T-helper 17 cell (primary cell): ENCODE data around the gene ZBP1. TPM values are rescaled to one million over a fixed set of nuclear protein-coding genes. Genes with fewer than 3 reads are reported as not detected.

Experiments used
- ATAC-seq: fragments of 150-1000 bp; cut with Tn5 transposase; 2 replicates; pipeline ENCODE4 v1.10.0; 2021; ENCODE audit warnings: mild to moderate bottlenecking, moderate library complexity
- DNase-seq, 3 donors: peaks; one replicate each; pipeline versions ENCODE4 v3.0.0 to v3.0.0-alpha.2; 2020 to 2021
- H3K9me3 ChIP-seq: one replicate; pipeline ENCODE4 v1.7.0; 2013; ENCODE audit warnings: low read length, mild to moderate bottlenecking; ENCODE audit not compliant: control insufficient read depth, poor library complexity, severe bottlenecking
- H3K27ac Mint-ChIP-seq: one replicate; pipeline ENCODE4 v1.8.0; 2022; ENCODE audit warnings: mild to moderate bottlenecking, moderate library complexity, mixed read lengths
- H3K27me3 Mint-ChIP-seq: one replicate; pipeline ENCODE4 v1.8.0; 2022; ENCODE audit warnings: mixed read lengths
- H3K36me3 Mint-ChIP-seq: one replicate; pipeline ENCODE4 v1.8.0; 2022; ENCODE audit warnings: low read depth, mixed read lengths
- H3K4me1 Mint-ChIP-seq: one replicate; pipeline ENCODE4 v1.8.0; 2022; ENCODE audit warnings: mild to moderate bottlenecking, mixed read lengths
- H3K4me3 Mint-ChIP-seq: one replicate; pipeline ENCODE4 v1.8.0; 2022; ENCODE audit warnings: mild to moderate bottlenecking, moderate library complexity, mixed read lengths
- total RNA-seq, 4 donors: library from RNA in 2 of 4; stranded (reverse) in 2 of 4; gene quantifications; one replicate each; pipeline ENCODE4 v1.2.3 and lab custom pipeline; 2022 to 2026

The ZBP1 gene
- total RNA-seq, 2 donors from 2014 or later = 38.6 to 41.0 TPM

DNA sequence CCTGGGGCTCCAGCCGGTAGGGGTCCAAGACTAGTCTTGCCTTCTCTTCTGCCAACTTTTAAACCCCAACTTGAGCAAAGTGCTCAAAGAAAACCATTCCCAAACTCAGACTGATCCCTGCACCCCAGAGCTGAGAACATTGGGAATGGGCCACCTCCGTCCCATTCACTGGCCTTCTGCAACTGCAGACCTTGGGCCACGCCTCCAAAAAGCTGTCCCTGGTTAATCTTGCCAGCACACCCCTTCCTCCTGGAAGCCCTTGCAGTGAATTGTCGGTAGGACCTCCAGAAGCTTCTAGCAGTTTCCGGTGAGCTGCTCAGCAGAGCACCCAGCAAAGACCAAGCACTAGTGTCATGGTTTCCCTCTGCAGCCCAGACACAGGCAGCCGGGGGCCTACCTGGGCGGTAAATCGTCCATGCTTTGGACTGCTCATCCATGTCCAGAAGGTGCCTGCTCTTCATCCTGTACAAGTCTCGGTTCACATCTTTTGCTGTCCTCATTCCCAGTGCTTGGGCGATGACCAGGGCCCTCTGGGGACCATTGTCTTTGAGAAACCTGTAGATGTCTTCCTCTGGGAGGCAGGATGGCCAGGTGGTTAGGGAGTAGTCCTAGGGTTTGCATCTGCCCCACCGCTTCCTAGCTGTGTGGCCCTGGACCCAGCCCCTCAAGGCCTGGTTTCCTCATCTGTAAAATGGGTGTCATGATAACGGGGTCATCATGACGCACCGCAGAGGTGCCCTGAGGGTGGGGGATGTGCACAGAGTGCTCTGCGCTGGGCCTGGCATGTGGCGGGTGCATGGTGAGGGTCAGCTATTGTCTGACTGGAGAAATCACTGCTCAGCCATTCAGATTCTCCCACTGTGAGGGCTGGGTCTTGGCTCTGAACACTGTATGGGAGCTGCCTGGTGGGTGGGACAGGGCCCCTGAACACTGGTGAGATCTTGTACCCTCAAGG, 5.5 kb downstream of the ZBP1 start:
- Mint-ChIP-seq H3K36me3 (peaks cover 5% of the 10 kb centered on the region), H3K27me3 (no peaks in the 10 kb centered on the region), H3K4me1 (peaks cover 31% of the 10 kb centered on the region), H3K4me3 (no peak overlapping the region), H3K27ac (no peak overlapping the region)
- ATAC-seq = no peak
- H3K9me3 ChIP-seq = no peaks in the 10 kb centered on the region
- DNase-seq = no peak

DNA sequence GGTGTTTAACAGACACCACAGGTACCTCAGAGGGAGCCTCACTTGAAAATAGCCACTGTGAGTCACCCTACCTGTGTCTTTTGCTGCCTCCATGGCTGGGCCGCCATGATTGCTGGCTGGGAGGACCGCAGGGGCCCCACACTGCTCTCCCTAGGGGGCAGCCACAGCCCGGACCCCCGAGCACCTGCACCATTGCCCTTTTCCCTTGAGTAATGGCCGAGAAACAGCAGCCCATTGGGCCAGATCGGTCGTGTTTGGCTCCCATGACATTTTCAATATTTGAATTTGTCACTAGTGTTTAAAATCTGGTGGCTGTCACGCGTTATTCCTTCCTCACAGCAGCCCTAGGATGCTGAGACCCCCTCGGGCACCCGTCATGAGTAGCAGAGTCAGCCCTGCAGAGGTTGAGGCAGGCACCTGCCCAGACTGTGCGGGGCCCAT, 6.7 kb downstream of the ZBP1 start:
- H3K4me1 Mint-ChIP-seq = peaks cover 24% of the 10 kb centered on the region
- ATAC-seq (no peak), DNase-seq (no peak)
- H3K4me3 Mint-ChIP-seq = no peak overlapping the region
- peaks cover 5% of the 10 kb centered on the region for H3K36me3 Mint-ChIP-seq
- no peaks in the 10 kb centered on the region for H3K27me3 Mint-ChIP-seq
- no peak overlapping the region for H3K27ac Mint-ChIP-seq
- no peaks in the 10 kb centered on the region for H3K9me3 ChIP-seq

DNA sequence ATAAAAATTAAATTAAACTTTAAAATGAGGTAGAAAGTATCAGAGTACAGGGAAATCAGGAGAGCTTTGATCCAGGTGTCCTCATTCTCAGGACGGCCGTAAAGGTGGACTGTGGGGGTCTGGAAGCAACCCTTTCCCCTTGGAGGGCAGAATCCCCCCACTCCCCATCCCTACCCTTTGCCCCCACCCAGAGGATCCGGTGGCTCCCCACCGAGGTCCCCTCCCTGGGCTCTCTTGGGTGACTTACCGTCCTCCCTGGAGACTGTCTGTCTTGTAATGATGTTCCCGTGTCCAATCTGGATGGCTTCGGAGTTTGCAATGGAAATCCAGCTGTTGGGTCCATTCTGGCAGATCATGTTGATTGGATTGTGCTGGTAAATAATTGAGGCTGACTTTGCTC, 7.3 kb downstream of the ZBP1 start:
- Mint-ChIP-seq H3K36me3 (peaks cover 5% of the 10 kb centered on the region), H3K27me3 (no peaks in the 10 kb centered on the region), H3K4me3 (no peak overlapping the region), H3K27ac (no peak overlapping the region), H3K4me1 (peaks cover 18% of the 10 kb centered on the region)
- ATAC-seq = no peak
- H3K9me3 ChIP-seq = no peaks in the 10 kb centered on the region
- no peak for DNase-seq

DNA sequence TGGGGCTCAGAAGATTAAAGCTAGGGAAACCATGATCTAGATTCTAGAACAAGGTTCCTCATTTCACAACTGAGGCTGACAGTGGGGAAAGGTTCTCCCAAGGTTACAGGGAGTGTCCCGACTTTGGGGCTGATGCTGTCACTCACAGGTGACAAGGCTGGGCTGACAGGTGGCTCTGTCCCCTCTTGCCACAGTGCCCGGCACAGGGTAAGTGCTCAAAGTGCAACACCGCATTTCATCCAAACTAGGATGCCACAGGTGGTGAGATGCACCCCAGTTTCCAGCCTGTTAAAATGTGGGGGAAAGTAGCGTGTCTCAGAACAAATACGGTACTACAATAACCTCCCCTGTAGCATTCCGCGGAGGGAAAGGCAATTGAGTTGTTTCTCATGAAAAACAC, 7.8 kb downstream of the ZBP1 start:
- Mint-ChIP-seq H3K36me3 (peaks cover 5% of the 10 kb centered on the region), H3K27ac (no peak overlapping the region), H3K4me1 (peaks cover 14% of the 10 kb centered on the region), H3K27me3 (no peaks in the 10 kb centered on the region), H3K4me3 (no peak overlapping the region)
- DNase-seq (no peak), ATAC-seq (no peak)
- no peaks in the 10 kb centered on the region for H3K9me3 ChIP-seq

DNA sequence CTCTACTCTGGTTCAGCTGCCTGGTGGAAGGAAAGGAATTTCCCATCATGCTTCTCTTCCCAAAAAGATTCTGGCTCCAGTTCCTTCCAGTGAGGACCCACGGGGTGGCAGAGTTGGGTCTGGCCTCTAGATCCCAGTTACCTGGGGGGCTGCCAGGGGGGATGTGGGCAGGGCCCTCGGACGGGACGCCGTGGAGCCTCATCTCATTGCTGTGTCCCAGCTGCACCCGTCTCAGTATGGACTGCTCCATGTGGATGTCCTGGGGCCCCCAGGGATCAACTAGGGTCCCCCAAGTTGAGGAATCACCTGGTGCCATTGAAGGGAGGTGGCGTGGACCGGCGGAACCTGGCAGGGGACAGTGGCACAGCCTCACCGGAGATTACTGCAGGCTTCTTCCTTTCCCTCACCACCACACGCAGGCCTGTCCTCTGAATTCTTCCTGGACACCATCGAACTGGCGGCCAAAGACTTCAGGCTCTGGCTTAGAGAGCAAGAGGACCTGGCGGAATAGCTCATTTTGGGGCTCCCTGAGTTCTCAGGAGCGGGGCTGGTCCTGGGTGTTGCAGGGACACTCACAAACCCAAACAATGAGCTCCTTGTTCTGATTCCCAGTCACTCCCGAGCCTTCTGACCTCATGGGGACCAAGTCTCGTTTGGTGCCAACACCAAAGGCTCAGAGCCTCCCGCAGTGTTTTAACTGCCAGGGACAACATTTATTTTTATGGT, 8.5 kb downstream of the ZBP1 start:
- Mint-ChIP-seq H3K36me3 (peaks cover 2% of the 10 kb centered on the region), H3K4me1 (peaks cover 9% of the 10 kb centered on the region), H3K4me3 (no peak overlapping the region), H3K27me3 (no peaks in the 10 kb centered on the region), H3K27ac (no peak overlapping the region)
- no peaks in the 10 kb centered on the region for H3K9me3 ChIP-seq
- DNase-seq (no peak), ATAC-seq (no peak)

GRCh38 chr20:57610261-57610952, 9.8 kb downstream of the ZBP1 start:
- H3K27me3 Mint-ChIP-seq = no peaks in the 10 kb centered on the region
- no peak for DNase-seq
- peaks cover 13% of the 10 kb centered on the region for H3K4me1 Mint-ChIP-seq
- no peaks in the 10 kb centered on the region for H3K9me3 ChIP-seq
- peaks cover 2% of the 10 kb centered on the region for H3K36me3 Mint-ChIP-seq
- ATAC-seq = no peak
- H3K27ac Mint-ChIP-seq = peak overlapping the region; percentile 53
- H3K4me3 Mint-ChIP-seq = no peak overlapping the region

GRCh38 chr20:57609842-57610167, 10.4 kb downstream of the ZBP1 start:
- Mint-ChIP-seq H3K4me3 (no peak overlapping the region), H3K4me1 (peaks cover 19% of the 10 kb centered on the region), H3K27me3 (no peaks in the 10 kb centered on the region), H3K36me3 (peaks cover 2% of the 10 kb centered on the region), H3K27ac (peak overlapping the region; percentile 21)
- ATAC-seq = no peak
- no peaks in the 10 kb centered on the region for H3K9me3 ChIP-seq
- no peak for DNase-seq

DNA sequence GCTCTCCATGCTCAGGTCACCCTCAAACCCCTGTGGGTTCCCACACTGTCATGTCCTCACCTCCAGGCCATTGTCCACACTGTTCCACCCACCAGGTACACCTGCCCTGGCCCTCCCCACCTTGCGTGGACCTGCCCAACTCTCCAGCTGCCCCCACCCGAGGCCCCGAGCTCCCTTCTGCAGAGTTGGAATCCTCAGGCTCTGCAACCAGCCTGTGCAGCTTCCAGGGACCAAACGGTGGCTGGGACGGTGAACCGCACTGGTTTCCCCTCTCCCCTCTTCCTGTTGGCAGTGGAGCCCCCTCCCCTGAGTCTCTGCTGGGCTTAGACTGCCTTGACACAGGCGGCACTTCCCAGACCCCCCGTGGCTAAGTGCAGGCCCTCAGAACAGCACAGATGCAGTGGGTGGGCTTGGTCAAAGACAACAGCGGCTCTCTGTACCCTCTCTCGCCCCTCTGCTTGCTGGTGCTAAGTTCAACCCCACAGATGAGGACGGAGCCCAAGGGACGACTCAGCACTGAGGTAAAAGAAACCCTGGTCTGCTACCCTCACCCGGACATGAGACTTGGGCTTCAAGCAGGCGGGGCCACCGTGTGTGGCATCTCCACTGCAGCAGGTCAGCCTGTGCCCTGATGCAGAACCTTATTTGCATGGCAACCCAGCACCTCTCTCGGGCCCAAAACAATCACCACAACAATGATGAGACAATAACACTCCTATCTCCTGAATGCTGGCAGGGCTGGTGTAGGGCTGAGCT, 11.0 kb downstream of the ZBP1 start:
- ATAC-seq (no peak), DNase-seq (no peak)
- Mint-ChIP-seq H3K4me3 (no peak overlapping the region), H3K27me3 (no peaks in the 10 kb centered on the region), H3K36me3 (peaks cover 2% of the 10 kb centered on the region), H3K4me1 (peaks cover 21% of the 10 kb centered on the region), H3K27ac (peak overlapping the region; percentile 21)
- no peaks in the 10 kb centered on the region for H3K9me3 ChIP-seq

DNA sequence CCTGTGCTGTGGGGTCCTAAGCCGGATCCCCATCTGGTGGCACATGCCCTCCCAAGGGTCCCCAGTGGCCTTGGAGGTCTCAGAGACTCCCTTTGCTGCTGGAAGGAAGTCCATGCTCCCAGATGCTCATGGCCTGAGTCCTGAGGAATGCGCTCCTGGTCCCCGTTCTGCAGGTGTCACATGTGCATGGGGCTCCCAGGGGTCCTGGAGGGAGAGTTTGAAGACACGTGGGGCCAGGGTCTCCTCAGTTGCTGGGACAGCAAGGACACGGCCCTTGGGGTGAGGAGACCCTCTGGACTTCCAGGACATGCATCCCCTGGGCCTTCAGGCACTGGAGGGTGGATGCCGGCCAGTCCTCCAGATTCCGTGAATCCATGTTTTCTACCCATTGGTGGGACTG, 11.7 kb downstream of the ZBP1 start:
- DNase-seq (no peak), ATAC-seq (no peak)
- no peaks in the 10 kb centered on the region for H3K27me3 Mint-ChIP-seq
- no peak overlapping the region for H3K4me3 Mint-ChIP-seq
- H3K36me3 Mint-ChIP-seq = peaks cover 2% of the 10 kb centered on the region
- peaks cover 21% of the 10 kb centered on the region for H3K4me1 Mint-ChIP-seq
- no peak overlapping the region for H3K27ac Mint-ChIP-seq
- no peaks in the 10 kb centered on the region for H3K9me3 ChIP-seq

GRCh38 chr20:57605878-57606277, 14.3 kb downstream of the ZBP1 start:
- H3K4me1 Mint-ChIP-seq = peaks cover 25% of the 10 kb centered on the region
- no peaks in the 10 kb centered on the region for H3K27me3 Mint-ChIP-seq
- no peaks in the 10 kb centered on the region for H3K9me3 ChIP-seq
- no peak for DNase-seq
- H3K4me3 Mint-ChIP-seq = no peak overlapping the region
- H3K27ac Mint-ChIP-seq = no peak overlapping the region
- peaks cover 1% of the 10 kb centered on the region for H3K36me3 Mint-ChIP-seq
- no peak for ATAC-seq

- H3K27ac Mint-ChIP-seq = peak overlapping the region; percentile 60
- ATAC-seq (no peak), DNase-seq (no peak)
- no peaks in the 10 kb centered on the region for H3K9me3 ChIP-seq
- no peaks in the 10 kb centered on the region for H3K27me3 Mint-ChIP-seq
- no peaks in the 10 kb centered on the region for H3K36me3 Mint-ChIP-seq
- H3K4me3 Mint-ChIP-seq = no peak overlapping the region
- peaks cover 21% of the 10 kb centered on the region for H3K4me1 Mint-ChIP-seq
These were observed 15.2 kb downstream of the ZBP1 start for GRCh38 chr20:57605045-57605444.

DNA sequence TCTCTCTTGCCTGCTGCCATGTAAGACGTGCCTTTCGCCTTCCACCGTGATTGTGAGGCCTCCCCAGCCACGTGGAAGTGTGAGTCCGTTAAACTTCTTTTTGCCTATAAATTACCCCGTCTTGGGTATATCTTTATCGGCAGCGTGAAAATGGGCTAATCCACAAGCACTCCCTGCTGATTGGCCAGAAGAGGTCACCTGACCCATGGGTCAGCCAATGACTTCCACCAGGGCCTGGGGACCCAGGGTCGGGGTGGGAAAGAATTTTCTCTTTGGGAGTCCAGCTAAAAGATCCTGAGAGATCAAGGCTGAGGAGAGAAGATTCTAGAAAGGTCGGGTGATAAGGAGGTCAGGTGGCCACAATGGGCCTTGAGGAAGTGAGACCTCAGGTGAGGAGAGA, 17.1 kb downstream of the ZBP1 start:
- Mint-ChIP-seq H3K4me3 (no peak overlapping the region), H3K36me3 (no peaks in the 10 kb centered on the region), H3K27ac (peak overlapping the region; percentile 60), H3K4me1 (peaks cover 21% of the 10 kb centered on the region), H3K27me3 (no peaks in the 10 kb centered on the region)
- DNase-seq (no peak), ATAC-seq (no peak)
- no peaks in the 10 kb centered on the region for H3K9me3 ChIP-seq

- H3K4me3 Mint-ChIP-seq = no peak overlapping the region
- H3K36me3 Mint-ChIP-seq = no peaks in the 10 kb centered on the region
- no peaks in the 10 kb centered on the region for H3K9me3 ChIP-seq
- no peak for ATAC-seq
- no peak overlapping the region for H3K27ac Mint-ChIP-seq
- DNase-seq = no peak
- H3K4me1 Mint-ChIP-seq = peaks cover 19% of the 10 kb centered on the region
- H3K27me3 Mint-ChIP-seq = no peaks in the 10 kb centered on the region
These were observed 18.5 kb downstream of the ZBP1 start for GRCh38 chr20:57601737-57602136.
